ENCODE data around the gene TBC1D24.

DNA sequence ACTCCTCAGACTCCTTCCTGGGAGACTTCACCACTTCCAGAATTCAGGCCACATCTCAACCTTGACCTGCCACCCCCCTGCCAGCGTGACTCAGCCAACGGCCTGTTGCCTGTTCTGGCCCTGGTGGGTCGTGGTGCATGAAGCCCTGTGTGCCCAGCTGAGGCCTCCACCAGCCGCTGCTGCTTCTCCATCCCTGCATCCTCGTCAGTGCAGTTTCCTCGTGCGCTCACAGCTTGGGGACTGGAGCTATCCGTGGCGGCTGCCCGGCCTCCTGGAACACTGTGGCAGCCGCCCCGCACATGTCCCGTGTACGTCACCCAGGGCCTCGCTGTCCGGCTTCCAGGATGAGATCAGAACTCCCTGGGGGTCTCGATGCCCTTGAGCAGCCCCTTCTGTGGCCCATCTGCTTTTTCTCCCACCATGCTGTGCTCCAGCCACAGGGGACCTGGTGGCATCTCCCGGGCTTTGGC, 23.0 kb upstream of the TBC1D24 start:
- TF ChIP-seq POLR2A (IDR thresholded peaks at IDR 0.05) (no peak), POLR2AphosphoS5 (IDR thresholded peaks at IDR 0.05) (no peak)
- TF ChIP-seq, protein P1, sequence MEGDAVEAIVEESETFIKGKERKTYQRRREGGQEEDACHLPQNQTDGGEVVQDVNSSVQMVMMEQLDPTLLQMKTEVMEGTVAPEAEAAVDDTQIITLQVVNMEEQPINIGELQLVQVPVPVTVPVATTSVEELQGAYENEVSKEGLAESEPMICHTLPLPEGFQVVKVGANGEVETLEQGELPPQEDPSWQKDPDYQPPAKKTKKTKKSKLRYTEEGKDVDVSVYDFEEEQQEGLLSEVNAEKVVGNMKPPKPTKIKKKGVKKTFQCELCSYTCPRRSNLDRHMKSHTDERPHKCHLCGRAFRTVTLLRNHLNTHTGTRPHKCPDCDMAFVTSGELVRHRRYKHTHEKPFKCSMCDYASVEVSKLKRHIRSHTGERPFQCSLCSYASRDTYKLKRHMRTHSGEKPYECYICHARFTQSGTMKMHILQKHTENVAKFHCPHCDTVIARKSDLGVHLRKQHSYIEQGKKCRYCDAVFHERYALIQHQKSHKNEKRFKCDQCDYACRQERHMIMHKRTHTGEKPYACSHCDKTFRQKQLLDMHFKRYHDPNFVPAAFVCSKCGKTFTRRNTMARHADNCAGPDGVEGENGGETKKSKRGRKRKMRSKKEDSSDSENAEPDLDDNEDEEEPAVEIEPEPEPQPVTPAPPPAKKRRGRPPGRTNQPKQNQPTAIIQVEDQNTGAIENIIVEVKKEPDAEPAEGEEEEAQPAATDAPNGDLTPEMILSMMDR (IDR thresholded peaks at IDR 0.05): no peak
